Measurements from ENCODE around the gene HIVEP3.

Gene HIVEP3

GRCh38 chr1:41779360-41779759, 139.4 kb downstream of the HIVEP3 start:
- no peak for DNase-seq

DNA sequence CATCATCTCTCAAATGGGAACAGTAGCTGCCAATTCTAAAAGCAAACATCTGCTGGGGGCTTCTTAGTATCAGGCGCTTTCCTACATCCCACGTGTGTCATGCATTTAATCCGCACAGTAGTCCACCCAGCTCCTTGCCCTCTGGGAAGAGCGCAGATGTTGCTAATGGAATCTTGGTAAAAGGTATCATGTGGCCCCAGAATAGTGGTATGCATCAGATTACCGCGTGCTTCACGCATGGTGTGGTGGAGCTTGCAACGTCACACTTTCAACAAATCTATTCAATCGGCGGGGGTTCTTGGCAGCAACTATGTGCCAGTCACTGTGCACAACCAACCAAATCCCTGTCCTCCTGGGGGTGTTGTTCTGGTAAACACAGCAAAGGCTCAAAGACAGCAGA, 141.0 kb downstream of the HIVEP3 start:
- DNase-seq = no peak

GRCh38 chr1:41776891-41777441, 141.8 kb downstream of the HIVEP3 start:
- DNase-seq = no peak

DNA sequence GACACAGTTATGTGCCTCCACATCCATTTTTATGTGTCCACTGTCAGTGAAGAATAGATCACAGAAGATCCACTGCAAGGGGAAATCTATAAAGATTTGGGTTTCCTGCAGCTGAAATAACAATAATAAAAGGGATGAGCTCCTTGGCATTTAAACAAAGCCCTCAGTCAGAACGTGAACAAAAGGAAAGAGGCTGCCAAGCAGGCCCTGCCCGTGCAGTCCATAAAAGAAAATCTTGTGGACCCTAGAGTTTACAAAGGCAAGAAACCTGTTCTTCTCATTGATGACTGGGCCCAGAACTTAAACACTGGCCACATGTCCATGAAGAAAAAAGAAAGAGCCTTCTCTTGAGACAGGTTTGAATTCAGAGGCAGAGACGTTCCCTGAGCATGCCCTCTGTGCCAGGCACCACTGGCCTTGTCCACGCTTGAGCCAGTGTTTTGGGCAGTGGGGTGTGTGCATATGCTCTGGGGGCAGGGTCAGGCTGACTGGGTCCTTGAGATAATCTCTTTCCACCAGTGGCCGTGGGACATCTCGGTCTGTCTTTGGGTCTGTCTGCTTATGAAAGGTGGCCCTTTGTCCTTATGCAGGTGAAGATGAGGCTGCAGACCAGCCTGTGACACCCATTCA, 142.7 kb downstream of the HIVEP3 start:
- no peak for DNase-seq

GRCh38 chr1:41774471-41774990, 144.2 kb downstream of the HIVEP3 start:
- DNase-seq = no peak

GRCh38 chr1:41773842-41774241, 144.9 kb downstream of the HIVEP3 start:
- no peak for DNase-seq

DNA sequence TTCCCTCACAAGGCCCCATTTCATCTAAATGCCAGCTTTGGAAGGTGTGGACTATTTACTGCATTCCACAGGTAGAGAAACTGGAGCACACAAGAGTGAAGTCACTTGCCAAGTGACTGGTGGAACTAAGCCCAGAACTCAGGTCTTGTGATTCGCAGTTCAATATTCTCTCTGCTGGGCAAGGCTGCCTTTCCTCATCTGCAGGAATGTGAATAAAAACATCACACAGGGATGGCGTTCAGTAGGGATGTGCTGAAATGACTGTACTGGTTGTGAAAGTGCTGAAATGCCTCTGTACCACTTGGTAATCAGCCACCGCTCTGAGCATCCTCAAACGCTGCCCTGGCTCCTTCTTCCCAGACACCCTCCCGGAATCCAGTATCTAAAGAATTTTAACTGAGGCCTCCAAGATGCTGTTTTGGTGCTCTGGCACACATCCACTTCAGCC, 145.6 kb downstream of the HIVEP3 start:
- DNase-seq = no peak

DNA sequence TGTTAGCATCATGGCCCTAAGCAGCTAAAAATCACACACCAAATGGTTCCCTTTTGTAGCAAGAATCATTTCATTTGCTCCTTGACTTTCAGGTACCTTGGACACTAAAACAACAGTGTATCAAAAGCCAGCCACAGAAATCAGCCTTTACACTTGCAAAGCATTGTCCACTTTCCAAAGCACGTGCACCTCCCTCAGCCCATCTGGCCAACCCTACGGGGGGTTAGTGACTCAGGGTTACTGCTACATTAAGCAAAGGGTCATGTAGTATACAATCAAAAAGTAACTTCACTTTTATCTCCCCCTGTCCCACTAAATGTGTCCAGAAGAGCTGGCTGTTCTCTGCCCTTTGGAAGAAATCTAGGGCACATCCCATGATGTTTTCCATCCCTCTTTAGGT, 149.7 kb downstream of the HIVEP3 start:
- DNase-seq = no peak

- no peak for DNase-seq
Measured at GRCh38 chr1:41768583-41768982, 150.1 kb downstream of the HIVEP3 start.

DNA sequence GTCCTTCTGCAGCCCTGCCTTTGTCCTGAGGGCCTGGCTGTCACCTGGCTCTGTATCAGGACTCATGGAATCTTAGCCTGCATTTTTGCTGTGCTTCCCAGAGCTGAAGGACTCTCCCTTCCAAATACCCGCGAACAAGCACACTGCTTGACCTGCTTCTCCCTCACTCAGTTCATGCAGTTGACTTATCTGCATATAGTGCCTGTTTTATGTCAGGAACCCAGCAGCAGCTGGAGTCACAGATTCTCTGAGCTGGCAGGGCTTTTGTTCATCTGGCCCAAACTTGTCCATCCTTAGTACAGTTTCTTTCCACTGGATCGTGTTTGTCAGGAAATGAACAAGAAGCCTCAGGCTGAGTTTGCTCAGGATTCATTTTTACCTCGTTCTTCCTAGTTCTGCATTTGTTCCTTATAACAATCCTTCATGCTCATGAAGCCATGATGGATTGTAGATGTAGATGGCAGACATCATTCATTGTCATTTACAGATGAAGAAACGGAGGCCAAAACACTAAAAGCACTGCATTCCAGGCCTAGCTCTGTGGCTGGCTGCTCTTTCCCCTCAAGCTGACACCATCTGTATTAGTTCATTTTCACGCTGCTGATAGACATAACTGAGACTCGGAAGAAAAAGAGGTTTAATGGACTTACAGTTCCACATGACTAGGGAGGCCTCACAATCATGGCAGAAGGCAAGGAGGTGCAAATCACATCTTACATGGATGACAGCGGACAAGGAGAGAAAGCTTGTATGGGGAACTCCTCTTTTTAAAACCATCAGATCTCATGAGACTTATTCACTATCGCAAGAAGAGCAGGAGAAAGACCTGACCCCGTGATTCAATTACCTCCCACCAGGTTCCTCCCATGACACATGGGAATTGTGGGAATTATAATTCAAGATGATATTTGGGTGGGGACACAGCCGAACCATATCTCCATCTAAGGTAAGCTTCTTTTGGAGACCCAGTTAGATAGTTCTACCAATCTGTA, 150.9 kb downstream of the HIVEP3 start:
- DNase-seq = no peak

- DNase-seq = no peak
Measured at GRCh38 chr1:41766546-41766945, 152.2 kb downstream of the HIVEP3 start.

DNA sequence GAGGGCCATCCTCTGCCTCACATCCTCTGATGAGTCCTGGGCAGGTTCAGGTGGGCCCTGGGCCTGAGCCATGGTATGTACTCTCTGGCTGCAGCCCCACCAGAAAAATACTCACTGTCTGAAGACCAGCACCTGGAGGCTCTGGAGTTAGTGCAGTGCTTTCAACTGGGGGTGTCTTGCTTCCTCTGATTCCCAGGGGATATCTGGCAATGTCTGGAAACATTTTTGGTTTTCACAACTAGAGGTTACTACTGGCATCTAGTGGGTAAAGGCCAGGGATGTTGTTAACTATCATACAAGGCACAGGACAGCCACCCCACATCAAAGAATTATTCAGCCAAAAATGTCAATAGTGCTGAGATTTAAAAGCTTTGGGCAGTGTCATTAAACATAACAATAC, 152.7 kb downstream of the HIVEP3 start:
- no peak for DNase-seq

GRCh38 chr1:41765152-41765551, 153.6 kb downstream of the HIVEP3 start:
- DNase-seq = no peak

DNA sequence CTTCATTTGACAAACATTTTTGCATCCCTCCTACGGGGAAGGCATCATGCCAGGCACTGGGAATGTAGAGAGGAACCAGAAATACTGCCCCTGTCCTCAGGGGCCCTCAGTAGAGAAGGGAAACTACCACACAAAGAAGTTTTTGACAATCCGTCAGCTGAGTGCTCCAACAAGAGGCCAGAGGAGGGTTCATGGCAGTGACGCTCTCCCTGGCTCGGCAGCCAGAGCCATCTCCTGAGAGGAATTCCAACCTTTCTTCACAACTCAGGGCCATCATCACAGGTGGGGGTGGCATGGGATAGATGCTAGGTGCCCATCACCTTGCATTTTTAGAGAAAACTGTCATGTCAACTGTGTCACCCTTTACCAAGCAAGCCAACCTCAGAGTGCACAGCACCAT, 154.1 kb downstream of the HIVEP3 start:
- DNase-seq = no peak

- DNase-seq = no peak
Measured at GRCh38 chr1:41762777-41763176, 155.9 kb downstream of the HIVEP3 start.

GRCh38 chr1:41762251-41762650, 156.5 kb downstream of the HIVEP3 start:
- no peak for DNase-seq

- DNase-seq = no peak
Measured at GRCh38 chr1:41758904-41759548, 159.7 kb downstream of the HIVEP3 start.

DNA sequence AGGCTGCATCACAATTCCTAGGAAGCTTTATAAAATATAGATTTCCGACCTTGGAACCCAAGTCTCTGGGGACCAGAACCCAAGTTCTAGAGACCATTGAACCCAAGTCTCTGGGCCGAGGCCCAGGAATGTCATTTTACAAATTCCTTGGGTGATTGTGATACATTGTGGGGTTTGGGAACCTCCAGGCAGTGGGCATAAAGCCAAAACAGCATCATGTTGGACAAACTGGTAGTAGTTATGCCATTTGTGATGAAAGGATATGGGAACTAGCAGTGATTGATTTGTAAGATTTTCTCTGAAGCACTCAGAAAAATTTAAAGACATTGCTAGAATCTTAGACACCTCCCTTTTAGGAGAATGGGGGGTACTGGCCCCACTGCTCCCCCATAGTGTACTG, 160.2 kb downstream of the HIVEP3 start:
- DNase-seq = no peak

- DNase-seq = no peak
Measured at GRCh38 chr1:41754540-41754939, 164.2 kb downstream of the HIVEP3 start.

- DNase-seq = no peak
Measured at GRCh38 chr1:41752514-41753170, 166.1 kb downstream of the HIVEP3 start.

DNA sequence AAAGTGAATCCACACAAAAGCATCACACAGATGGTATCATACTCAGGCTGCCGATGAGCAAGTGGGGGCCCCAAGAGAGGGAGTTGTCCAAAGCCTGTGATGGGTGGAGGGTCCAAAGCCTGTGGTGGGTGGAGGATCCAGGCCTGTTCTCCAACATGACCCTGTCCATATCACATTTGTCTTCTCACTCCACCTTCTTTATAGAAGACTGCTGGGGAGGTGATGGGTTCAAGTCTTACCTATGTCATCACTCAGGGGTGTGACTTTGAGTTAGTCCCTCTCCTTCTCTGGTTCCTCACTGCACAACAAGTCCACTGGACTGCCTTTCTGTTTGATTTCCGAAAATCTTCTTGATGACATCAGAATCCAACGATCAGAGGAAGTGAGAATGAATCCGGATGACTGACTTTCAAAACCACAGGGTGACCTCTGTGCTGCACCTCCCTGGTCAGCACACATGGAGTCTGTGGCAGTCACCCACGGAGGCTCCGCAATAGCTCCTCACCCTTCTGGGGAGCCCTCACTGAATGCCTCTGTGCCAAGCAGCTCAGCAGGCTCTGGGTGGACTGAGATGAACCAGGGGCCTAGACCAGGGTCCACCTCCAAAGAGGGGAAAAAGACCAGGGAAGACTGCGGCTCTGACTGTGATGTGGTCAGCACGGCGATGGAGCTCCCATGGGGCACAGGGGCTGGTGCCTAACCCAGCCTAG, 166.8 kb downstream of the HIVEP3 start:
- peak; percentile 60 for DNase-seq

All from RPMI8226 (cell line).